HepG2 (cell line): Measurements from ENCODE around the gene MTRF1. TPM values are rescaled to one million over a fixed set of nuclear protein-coding genes. Genes with fewer than 3 reads are reported as not detected.

Source experiments
- CCDC6 ChIP-seq: sonication (generic); formaldehyde crosslinking; IDR thresholded peaks from 2 replicates; pipeline ENCODE4 v1.8.1; 2022; ENCODE audit warnings: mild to moderate bottlenecking, missing genetic modification reagents, moderate library complexity
- CENPBD1 ChIP-seq: sonication (generic); formaldehyde crosslinking; IDR thresholded peaks from 2 replicates; pipeline ENCODE4 v1.8.0; 2022; ENCODE audit warnings: missing genetic modification reagents, low read depth, mild to moderate bottlenecking, borderline replicate concordance
- DZIP1 ChIP-seq: sonication (generic); formaldehyde crosslinking; IDR thresholded peaks from 2 replicates; pipeline ENCODE4 v1.5.0; 2020; ENCODE audit warnings: mild to moderate bottlenecking, missing genetic modification reagents
- EHMT2 ChIP-seq: fragments of 200-600 bp; sonication (generic); IDR thresholded peaks from 2 replicates; pipeline ENCODE4 v1.7.0; 2017; ENCODE audit warnings: antibody characterized with exemption, low read depth, low read length, borderline replicate concordance
- ETV5 ChIP-seq: IDR thresholded peaks from 2 replicates; pipeline ENCODE4 v1.6.1; 2018; ENCODE audit warnings: missing biosample characterization, missing genetic modification reagents, inconsistent platforms, borderline replicate concordance
- FOXJ3 ChIP-seq: sonication (generic); formaldehyde crosslinking; IDR thresholded peaks from 2 replicates; pipeline ENCODE4 v1.4.0; 2020; ENCODE audit warnings: missing genetic modification reagents, mild to moderate bottlenecking, borderline replicate concordance
- FOXO4 ChIP-seq: sonication (generic); formaldehyde crosslinking; conservative IDR thresholded peaks from 2 replicates; pipeline ENCODE4 v1.8.1; 2023; ENCODE audit warnings: missing genetic modification reagents
- IKZF4 ChIP-seq: sonication (generic); formaldehyde crosslinking; IDR thresholded peaks from 2 replicates; pipeline ENCODE4 v1.5.1; 2020; ENCODE audit warnings: borderline replicate concordance, mild to moderate bottlenecking, low read depth, missing genetic modification reagents; ENCODE audit errors: not compliant biosample characterization
- ISX ChIP-seq: sonication (generic); formaldehyde crosslinking; conservative IDR thresholded peaks from 2 replicates; pipeline ENCODE4 v1.5.0; 2020; ENCODE audit warnings: missing genetic modification reagents
- MXD3 ChIP-seq: IDR thresholded peaks from 2 replicates; pipeline ENCODE4 v1.6.1; 2016; ENCODE audit warnings: mild to moderate bottlenecking, missing biosample characterization, missing genetic modification reagents
- NCOR1 ChIP-seq: fragments of 200-600 bp; sonication (generic); IDR thresholded peaks from 2 replicates; pipeline ENCODE4 v1.7.0; 2017; ENCODE audit warnings: antibody characterized with exemption, low read length, borderline replicate concordance
- RAD51 ChIP-seq: fragments of 450-650 bp; IDR thresholded peaks from 2 replicates; pipeline ENCODE4 v1.6.1; 2016; ENCODE audit warnings: borderline replicate concordance
- RELA ChIP-seq: sonication (generic); formaldehyde crosslinking; IDR thresholded peaks from 2 replicates; pipeline ENCODE4 v1.4.0; 2020; ENCODE audit warnings: missing genetic modification reagents
- SKIL ChIP-seq: sonication (generic); formaldehyde crosslinking; IDR thresholded peaks from 2 replicates; pipeline ENCODE4 v1.8.0; 2022; ENCODE audit warnings: missing genetic modification reagents, mild to moderate bottlenecking, moderate library complexity, borderline replicate concordance
- TP53 ChIP-seq: sonication (generic); formaldehyde crosslinking; conservative IDR thresholded peaks from 2 replicates; pipeline ENCODE4 v1.4.0; 2020; ENCODE audit warnings: missing genetic modification reagents
- ZBTB34 ChIP-seq: sonication (generic); formaldehyde crosslinking; IDR thresholded peaks from 2 replicates; pipeline ENCODE4 v1.8.0; 2022; ENCODE audit warnings: mild to moderate bottlenecking, missing genetic modification reagents
- ZFAT ChIP-seq: sonication (generic); formaldehyde crosslinking; conservative IDR thresholded peaks from 2 replicates; pipeline ENCODE4 v1.8.1; 2023; ENCODE audit warnings: missing genetic modification reagents, inconsistent platforms
- ZNF143 ChIP-seq: sonication (generic); formaldehyde crosslinking; IDR thresholded peaks from 2 replicates; pipeline ENCODE4 v1.4.0; 2020; ENCODE audit warnings: missing genetic modification reagents
- ZNF501 ChIP-seq: sonication (generic); formaldehyde crosslinking; IDR thresholded peaks from 2 replicates; pipeline ENCODE4 v1.5.1; 2020; ENCODE audit warnings: mild to moderate bottlenecking, moderate library complexity, missing genetic modification reagents
- ZNF605 ChIP-seq: sonication (generic); formaldehyde crosslinking; IDR thresholded peaks from 2 replicates; pipeline ENCODE4 v1.8.0; 2022; ENCODE audit warnings: mild to moderate bottlenecking, missing genetic modification reagents
- ZNF674 ChIP-seq: sonication (generic); formaldehyde crosslinking; IDR thresholded peaks from 2 replicates; pipeline ENCODE4 v1.5.0; 2020; ENCODE audit warnings: low read depth, mild to moderate bottlenecking, missing genetic modification reagents
- ZNF768 ChIP-seq: sonication (generic); formaldehyde crosslinking; IDR thresholded peaks from 2 replicates; pipeline ENCODE4 v1.4.0; 2020; ENCODE audit warnings: missing genetic modification reagents
- polyA plus RNA-seq, 8 experiments: library from polyadenylated mRNA; depleted of rRNA in 3 of 8; stranded (reverse) in 7 of 8; unstranded in 1 of 8; fragments of >200 nt; fragmentation: Illumina TruSeq in 4 of 8; extraction: Trizol in 4 of 8; gene quantifications; 2 replicates each; pipeline versions ENCODE4 v1.2.1 to v1.2.3, GENCODE V29; 2011 to 2016; ENCODE audit warnings: low read depth in 4 of 8, missing spikeins in 1 of 8, mixed read lengths in 1 of 8; ENCODE audit not compliant: insufficient read depth in 1 of 8
- total RNA-seq, 5 experiments: library from RNA; depleted of rRNA; stranded (reverse); fragments of >200 nt; fragmentation: Illumina TruSeq; extraction: Trizol; gene quantifications; 2 replicates each; pipeline ENCODE4 v1.2.3, GENCODE V29; 2016; ENCODE audit warnings: low read depth in 1 of 5

MTRF1 gene
- total and polyA plus RNA-seq, 2 of the 13 experiments (the other 11 are each of a cell fraction or from before 2014, with no cell fraction given): 21.6 to 27.2 TPM

GRCh38 chr13:41310963-41311405, 47.6 kb upstream of the MTRF1 start, which contains the start of gene NAA16 (continued):
- TF ChIP-seq IKZF4 (CRISPR knock-in tag) (no peak), ZNF605 (peak; percentile 57; the same call in 1 of the 2 replicates), NCOR1 (no peak), ZBTB34 (no peak), CENPBD1 (CRISPR knock-in tag) (no peak), FOXO4 (CRISPR knock-in tag) (no peak), ISX (no peak), EHMT2 (no peak), FOXJ3 (CRISPR knock-in tag) (no peak), CCDC6 (CRISPR knock-in tag) (peak; percentile 55), SKIL (CRISPR knock-in tag) (no peak), RELA (CRISPR knock-in tag) (no peak), ZFAT (CRISPR knock-in tag) (no peak), ETV5 (no peak; the same call in 1 of the 2 replicates), ZNF674 (0 out of 2 replicates have a peak, but pooled peaks have one; percentile 60), ZNF501 (CRISPR knock-in tag) (no peak), RAD51 (no peak), MXD3 (CRISPR knock-in tag) (no peak; the same call in 1 of the 2 replicates), ZNF143 (peak; percentile 41; the same call in 1 of the 2 replicates), TP53 (CRISPR knock-in tag) (no peak), DZIP1 (CRISPR knock-in tag) (no peak), ZNF768 (CRISPR knock-in tag) (peak; percentile 13; the same call in 1 of the 2 replicates)
